GM03348 (cell line): ENCODE data around the gene PRDX3.
"Not testable (repeated sequence)": the region's sequence is repeated elsewhere in the genome, so short reads cannot be mapped to it uniquely, and the experiment has no call there.

Source experiments
- DNase-seq: peaks from one replicate; pipeline ENCODE4 v3.0.0; 2012; ENCODE audit warnings: low spot score

PRDX3 gene

GRCh38 chr10:119165171-119166117 lies 13.2 kb downstream of the PRDX3 start, which contains the start of gene SFXN4:
TSS of gene SFXN4 (minus strand) at chr10:119165714. CDS start at chr10:119165647, 67 bp downstream.
- peak; percentile 95 for DNase-seq

- DNase-seq = no peak
Measured at GRCh38 chr10:119162452-119163092, 16.0 kb downstream of the PRDX3 start.

GRCh38 chr10:119161680-119162451 lies 16.7 kb downstream of the PRDX3 start:
- no peak for DNase-seq

DNA sequence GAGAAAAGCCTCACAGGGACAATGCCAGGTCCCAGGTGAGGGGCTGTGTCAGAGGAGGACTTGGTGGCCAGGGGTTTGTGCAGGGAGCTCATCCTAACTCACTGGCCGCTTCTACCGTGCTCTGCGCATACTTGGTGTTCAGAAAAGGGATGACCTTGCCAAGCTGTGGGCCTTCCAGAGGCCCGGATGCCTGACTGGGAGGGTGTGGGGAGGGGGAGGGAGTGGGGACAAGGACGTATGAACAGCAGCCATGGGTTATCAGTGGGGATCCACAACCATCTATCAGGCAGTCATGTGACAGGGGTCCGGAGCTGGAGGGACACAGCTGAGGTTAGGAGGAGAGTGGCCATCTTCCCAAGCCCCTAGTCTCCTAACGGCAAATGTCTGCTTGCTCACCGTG lies 19.3 kb downstream of the PRDX3 start:
- DNase-seq = no peak

DNA sequence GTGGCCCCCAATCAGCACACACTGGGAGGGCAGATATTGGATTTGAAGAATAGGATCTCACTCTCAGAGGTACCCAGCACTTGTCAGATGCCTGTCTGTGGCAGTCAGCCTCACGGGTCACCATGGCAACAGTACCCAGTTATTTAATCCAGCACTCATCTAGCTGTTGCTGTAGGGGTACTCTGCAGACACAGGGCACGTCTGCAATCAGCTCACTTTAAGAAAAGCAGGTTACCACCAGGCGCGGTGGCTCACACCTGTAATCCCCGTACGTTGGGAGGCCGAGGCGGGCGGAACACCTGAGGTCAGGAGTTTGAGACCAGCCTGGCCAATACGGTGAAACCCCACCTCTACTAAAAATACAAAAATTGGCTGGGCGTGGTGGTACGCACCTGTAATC lies 25.0 kb downstream of the PRDX3 start:
- no peak for DNase-seq

GRCh38 chr10:119153041-119153440 lies 25.6 kb downstream of the PRDX3 start:
- DNase-seq = no peak

- DNase-seq = not testable (repeated sequence)
Measured at GRCh38 chr10:119151601-119152000, 27.0 kb downstream of the PRDX3 start.

GRCh38 chr10:119149729-119150128 lies 28.9 kb downstream of the PRDX3 start:
- DNase-seq = no peak

DNA sequence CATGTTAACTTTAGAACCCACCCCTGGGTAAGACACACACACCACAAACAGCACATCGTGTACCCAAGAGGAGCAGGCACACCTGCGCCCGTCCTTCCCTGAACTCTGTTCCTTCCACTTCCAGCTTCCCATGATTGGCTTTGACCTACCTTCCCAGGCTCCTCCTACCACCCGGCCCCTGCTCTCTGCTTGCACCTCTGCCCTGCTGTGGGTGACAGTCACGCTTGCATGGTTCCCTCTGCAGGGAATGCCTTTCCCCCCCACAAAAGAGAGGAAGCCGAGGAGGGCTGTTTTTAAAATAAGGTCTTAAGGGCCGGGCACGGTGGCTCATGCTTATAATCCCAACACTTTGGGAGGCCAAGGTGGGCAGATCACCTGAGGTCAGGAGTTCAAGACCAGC lies 29.5 kb downstream of the PRDX3 start:
- DNase-seq = no peak

DNA sequence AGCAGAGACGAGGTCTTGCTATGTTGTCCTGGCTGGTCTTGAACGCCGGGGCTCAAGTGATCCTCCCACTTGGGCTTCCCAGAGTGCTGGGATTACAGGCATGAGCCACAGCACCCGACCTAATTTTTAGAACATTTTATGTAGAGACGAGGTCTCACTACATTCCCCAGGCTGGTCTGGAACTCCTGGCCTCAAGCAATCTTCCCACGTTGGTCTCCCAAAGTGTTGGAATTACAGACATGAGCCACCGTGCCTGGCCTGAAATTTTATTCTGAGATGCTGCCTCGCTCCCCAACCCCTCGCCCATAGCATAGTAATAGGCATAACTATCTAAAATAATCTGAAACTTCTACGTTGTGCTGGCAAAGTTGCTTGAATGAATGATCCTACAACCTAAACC lies 35.0 kb downstream of the PRDX3 start:
- DNase-seq = no peak

DNA sequence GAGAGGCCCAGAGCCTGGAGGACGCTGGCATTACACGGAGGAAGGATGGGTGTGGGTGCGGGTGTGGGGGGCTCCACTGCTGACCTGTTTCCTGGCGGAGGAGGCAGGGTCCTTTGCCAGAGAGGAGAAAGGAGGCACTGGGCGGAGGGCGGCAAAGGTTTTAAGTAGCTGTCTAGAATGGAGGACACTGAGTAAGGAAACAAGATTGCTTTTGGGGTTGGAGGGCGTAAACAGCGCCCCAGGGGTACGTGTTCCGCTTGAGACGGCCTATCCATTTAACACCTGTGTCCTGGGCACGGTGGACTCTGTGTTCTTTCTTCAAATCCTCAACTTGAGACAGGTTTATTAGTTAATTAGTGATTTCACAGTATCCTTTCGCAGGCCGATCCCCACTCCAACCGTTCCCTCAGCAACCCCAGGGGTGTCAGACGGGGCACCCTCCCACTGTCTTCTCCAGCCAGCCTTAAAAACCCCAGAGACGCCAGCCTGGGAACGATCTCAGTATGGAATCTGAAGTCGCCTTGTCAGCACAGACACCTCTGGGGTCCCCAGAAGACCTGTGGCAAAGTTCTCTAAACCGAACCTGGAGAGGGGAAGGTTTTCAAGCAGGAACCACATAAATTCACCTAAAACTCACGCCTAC lies 37.9 kb downstream of the PRDX3 start:
- DNase-seq = no peak

DNA sequence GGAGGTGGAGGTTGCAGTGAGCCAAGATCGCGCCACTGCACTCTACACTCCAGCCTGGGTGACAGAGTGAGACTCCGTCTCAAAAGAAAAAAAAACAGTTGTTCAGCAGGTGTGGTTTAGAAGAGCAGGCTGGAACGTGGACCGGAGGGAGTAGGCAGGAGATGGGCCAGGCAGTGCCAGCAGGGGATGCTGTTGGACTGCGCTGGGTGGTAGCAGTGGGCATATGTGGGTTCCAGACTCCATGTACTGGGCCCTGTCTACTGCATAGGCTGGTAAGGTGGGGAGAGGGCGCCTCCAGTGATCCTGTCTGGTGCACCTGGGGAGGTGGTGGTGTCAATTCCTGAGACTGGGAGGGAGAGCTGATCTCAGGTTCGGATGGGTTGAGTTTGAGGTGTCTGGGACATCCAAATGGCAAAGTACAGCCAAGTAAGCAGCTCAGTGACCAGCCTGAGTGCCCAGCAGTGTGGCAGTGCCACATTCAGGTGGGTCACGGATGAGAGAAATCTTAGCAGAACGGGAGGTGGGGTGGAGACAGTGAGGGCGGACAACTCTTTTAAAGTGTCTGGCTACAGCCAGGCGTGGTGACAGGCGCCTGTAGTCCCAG lies 39.0 kb downstream of the PRDX3 start:
- peak; percentile 73 for DNase-seq

DNA sequence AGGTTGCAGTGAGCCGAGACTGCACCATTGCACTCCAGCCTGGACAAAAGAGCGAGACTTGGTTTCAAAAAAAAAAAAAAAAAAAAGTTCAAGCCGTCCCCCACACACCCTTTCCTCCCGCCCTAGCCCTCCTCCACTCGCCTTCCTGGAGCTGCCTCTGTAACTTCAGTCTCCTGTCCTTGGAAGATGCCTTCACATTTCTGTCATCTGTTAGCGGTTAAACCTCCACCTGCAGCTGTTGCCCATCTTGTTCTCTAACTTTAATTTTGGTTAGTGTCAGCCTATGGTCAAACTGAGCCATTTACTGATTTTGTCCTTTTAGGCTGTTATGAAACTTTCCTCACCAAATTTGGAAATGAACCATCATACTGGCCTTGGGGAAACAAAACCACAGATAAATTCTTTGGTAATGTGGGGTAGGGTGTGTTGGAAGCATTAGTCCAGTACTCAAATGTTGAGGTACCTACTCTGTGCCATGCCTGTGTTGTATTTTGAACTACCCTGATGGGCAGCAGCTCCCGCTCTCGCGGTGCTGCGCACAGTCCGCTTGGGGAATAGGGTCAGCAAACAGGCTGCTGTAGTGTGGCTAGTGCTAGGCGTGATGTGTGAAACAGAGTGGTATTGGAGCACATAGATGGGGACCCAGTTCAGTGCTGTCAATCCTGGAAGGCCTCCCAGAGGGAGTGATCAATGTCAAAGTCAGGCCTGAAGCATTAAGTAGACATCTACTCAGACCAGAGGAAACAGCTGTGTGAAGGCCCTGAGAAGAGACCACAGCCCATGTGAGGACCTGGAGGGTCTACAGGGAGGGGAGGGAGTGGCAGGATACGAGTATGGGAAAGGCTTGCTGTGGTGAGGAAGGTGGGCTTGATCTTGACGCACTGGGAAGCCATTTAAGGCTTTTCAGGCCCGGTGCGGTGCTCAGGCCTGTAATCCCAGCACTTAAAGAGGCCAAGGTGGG lies 40.0 kb downstream of the PRDX3 start:
- no peak for DNase-seq

DNA sequence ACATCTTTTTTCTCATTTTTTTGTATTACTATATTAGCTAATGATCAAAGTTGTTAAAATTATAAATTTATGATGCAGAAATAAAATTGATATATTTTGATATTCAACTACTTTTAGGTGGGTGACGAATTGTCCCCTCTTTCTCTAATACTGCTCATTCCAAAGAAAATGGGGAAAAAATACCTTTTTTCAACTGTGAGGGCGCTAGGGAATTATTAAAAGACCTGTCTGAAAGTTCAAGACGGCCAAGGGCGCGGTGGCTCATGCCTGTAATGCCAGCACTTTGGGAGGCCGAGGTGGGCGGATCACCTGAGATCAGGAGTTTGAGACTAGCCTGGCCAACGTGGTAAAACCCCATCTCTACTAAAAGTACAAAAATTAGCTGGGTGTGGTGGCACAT lies 40.7 kb downstream of the PRDX3 start:
- not testable (repeated sequence) for DNase-seq

DNA sequence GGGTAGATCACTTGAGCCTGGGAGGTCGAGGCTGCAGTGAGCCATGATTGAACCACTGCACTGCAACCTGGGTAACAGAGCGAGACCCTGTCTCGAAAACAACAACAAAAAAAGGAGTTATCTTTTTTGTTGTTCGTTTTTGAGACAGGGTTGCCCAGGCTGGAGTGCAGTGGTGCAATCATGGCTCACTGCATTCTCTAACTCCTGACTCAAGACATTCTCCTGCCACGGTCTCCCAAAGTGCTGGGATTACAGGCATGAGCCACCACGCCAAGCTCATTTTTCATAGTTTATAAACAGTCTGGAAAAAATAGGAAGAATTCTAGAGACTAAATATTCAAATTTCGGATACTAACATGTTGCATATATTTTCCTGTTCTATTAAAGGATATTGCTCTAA lies 42.5 kb downstream of the PRDX3 start:
- DNase-seq = no peak

DNA sequence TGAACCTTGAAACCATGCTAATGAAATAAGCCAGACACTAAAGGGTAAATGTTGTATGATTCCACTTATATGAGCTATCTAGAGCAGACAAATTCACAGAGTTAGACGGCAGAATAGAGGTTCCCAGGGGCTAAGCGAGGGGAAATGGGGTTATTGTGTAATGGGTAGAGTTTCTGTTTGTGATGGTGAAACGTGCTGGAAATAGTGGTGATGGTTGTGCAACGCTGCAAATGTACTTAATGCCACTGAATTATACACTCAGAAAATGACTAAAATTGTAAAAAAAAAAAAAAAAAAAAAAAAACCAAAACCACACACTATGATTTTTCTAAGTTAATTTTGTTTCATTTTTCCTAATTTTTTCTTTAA lies 43.1 kb downstream of the PRDX3 start:
- DNase-seq = no peak

DNA sequence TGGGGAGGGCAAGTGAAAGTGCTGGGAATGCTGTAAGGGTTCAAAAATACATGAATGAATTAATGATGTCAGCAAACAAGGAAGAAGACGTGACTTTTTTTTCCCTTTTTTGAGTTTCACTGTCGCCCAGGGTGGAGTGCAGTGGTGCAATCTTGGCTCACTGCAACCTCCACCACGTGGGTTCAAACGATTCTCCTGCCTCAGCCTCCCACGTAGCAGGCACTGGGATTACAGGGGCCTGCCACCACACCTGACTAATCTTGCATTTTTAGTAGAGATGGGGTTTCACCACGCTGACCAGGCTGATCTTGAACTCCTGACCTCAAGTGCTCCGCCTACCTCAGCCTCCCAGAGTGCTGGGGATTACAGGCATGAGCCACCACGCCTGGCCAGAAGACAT lies 44.7 kb downstream of the PRDX3 start:
- no peak for DNase-seq

DNA sequence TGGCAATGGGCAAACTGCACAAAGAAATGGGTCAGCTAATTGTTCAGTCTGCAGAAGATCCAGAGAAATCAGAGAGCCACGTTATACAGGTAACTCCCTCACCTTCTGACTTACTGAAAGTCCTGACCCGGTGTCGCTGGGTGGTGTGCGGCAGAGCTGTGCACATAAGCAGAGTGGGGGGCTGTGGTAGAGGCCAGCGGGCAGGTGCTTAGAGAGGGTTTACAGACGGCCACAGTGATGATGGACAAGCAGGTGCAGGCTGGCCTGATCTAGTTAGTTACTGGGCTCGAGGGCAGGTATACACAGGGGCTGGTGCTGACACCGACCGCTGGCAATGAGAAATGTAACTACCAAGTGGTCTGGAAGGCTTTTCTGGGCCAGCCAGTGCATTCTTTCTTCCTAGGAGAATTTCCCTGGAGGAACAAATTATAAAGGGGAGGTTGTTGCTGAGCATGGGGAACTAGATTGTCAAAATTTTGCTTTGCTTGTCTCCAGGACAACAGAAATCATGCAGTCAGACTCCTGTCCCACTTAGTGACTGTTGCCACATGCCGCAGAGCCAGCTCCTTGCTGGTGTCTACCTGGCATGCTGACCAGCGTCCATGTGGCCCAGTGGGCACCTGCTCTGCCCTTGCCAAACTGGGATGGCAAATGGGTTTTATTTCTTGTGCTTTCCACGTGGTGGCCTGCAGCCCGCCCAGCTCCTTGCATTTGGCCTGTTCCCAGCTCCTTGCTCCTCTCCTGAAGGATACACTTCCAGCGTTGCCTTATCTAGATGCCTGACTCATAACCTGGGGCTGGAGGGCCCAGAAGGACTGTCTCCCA lies 45.9 kb downstream of the PRDX3 start:
- no peak for DNase-seq

DNA sequence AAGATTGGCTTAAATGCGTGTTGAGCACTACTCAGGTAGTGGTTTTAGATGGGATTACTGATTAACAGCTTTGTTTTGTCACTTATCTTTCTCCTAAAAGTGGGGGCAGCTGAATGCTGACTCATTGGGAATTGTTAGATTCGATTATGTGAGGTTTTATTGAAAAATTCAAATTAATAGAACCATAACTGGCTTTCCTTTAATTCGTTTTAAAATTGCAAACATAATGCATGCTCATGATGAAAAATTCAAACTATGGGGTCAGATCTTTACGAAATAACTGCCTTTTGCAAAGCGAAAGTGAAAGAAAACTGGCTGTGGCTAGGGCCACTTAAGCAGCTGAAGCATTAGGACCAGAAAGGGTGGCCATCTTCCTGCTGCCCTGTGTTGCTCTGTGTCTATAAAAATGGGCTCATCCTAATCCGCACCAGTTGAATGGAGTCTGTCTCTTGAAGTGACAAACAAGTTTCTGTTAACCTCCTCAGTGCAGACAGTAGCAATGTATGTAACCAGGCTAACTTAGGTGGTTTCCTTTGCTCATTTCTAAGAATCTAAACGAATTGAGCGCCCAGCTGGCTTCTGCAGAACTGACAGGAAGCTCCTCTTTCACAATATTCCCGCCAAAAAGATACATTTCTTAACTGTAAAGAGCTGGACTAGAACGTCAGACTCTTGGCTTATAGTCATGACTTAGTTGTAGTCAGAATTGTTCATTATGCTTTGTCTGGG lies 46.9 kb downstream of the PRDX3 start:
- no peak for DNase-seq
